H1 (cell line): ENCODE results near the gene MAP7. TPM values are rescaled to one million over a fixed set of nuclear protein-coding genes. Genes with fewer than 3 reads are reported as not detected.
"Not testable (repeated sequence)": the region's sequence is repeated elsewhere in the genome, so short reads cannot be mapped to it uniquely, and the experiment has no call there.

Source experiments
- CTCF ChIA-PET: fragments of 300-600 bp; sonication (Branson Sonifier 250); formaldehyde crosslinking; loops from one replicate; lab custom pipeline; 2021; ENCODE audit not compliant: partially characterized antibody; lab: Charles Lee
- POLR2A ChIA-PET: fragments of 300-600 bp; sonication (Branson Sonifier 250); formaldehyde crosslinking; loops from one replicate; lab custom pipeline; 2021; ENCODE audit warnings: inconsistent platforms; ENCODE audit not compliant: partially characterized antibody; lab: Charles Lee
- DNase-seq, 2 experiments: peaks; one replicate each; pipeline versions ENCODE4 v3.0.0 to v3.0.0-alpha.2; 2010 to 2022; ENCODE audit warnings: low spot score in 2 of 2, low read depth in 1 of 2, mixed read lengths in 1 of 2
- FAIRE-seq: peaks from 2 replicates; lab custom pipeline; 2011; peaks lifted over from hg19 to GRCh38; lab: Jason Lieb, UNC
- H2AFZ ChIP-seq: 2 replicates; pipeline ENCODE4 v1.8.1; 2012; ENCODE audit warnings: low read length, inconsistent platforms
- H2AK5ac ChIP-seq: 2 replicates; pipeline ENCODE4 v1.6.1; 2013; ENCODE audit warnings: low read depth, low read length
- H2BK120ac ChIP-seq: replicated peaks from 2 replicates; pipeline ENCODE3; 2013; ENCODE audit warnings: low read depth, low read length, inconsistent platforms
- H2BK12ac ChIP-seq: 2 replicates; pipeline ENCODE4 v1.6.1; 2013; ENCODE audit warnings: low read depth, low read length
- H2BK15ac ChIP-seq: 2 replicates; pipeline ENCODE4 v1.6.1; 2013; ENCODE audit warnings: low read length
- H2BK20ac ChIP-seq: 2 replicates; pipeline ENCODE4 v1.6.1; 2013; ENCODE audit warnings: low read length
- H2BK5ac ChIP-seq: 2 replicates; pipeline ENCODE4 v1.6.1; 2013; ENCODE audit warnings: low read depth, low read length
- H3K14ac ChIP-seq: 2 replicates; pipeline ENCODE4 v1.6.1; 2013; ENCODE audit warnings: inconsistent platforms; ENCODE audit not compliant: insufficient read length
- H3K18ac ChIP-seq: 2 replicates; pipeline ENCODE4 v1.6.1; 2013; ENCODE audit warnings: low read length; ENCODE audit errors: extremely low read depth
- H3K23ac ChIP-seq: 2 replicates; pipeline ENCODE4 v1.6.1; 2013; ENCODE audit warnings: inconsistent platforms; ENCODE audit not compliant: insufficient read length
- H3K23me2 ChIP-seq: 2 replicates; pipeline ENCODE4 v1.6.1; 2013; ENCODE audit warnings: low read depth, low read length
- H3K27ac ChIP-seq: 2 replicates; pipeline ENCODE4 v1.6.1; 2011; ENCODE audit warnings: low read depth, low read length, inconsistent platforms
- H3K27me3 ChIP-seq, 4 experiments: replicated peaks in 1 of 4; 1 replicate in 1 of 4; 2 replicates in 3 of 4; pipeline versions ENCODE4 v1.6.1 to v1.8.1; 2011 to 2013; ENCODE audit warnings: low read length in 3 of 4, mild to moderate bottlenecking in 3 of 4, inconsistent platforms in 2 of 4, mixed read lengths in 2 of 4, moderate library complexity in 1 of 4; ENCODE audit not compliant: control insufficient read depth in 3 of 4, insufficient read depth in 3 of 4; ENCODE audit errors: extremely low read depth in 1 of 4
- H3K36me3 ChIP-seq, 4 experiments: 2 replicates each; pipeline versions ENCODE4 v1.6.1 to v1.8.1; 2011 to 2013; ENCODE audit warnings: mild to moderate bottlenecking in 4 of 4, low read length in 3 of 4, moderate library complexity in 2 of 4, control low read depth in 1 of 4, inconsistent platforms in 1 of 4; ENCODE audit not compliant: insufficient read depth in 4 of 4, control insufficient read depth in 2 of 4
- H3K4ac ChIP-seq: replicated peaks from 2 replicates; pipeline ENCODE3; 2013; ENCODE audit warnings: low read length, low read depth, mixed read lengths, inconsistent platforms; ENCODE audit not compliant: insufficient read length
- H3K4me1 ChIP-seq, 4 experiments: replicated peaks in 1 of 4; 1 replicate in 1 of 4; 2 replicates in 3 of 4; pipeline versions ENCODE4 v1.6.1 to v1.8.1; 2011 to 2013; ENCODE audit warnings: low read length in 3 of 4, inconsistent platforms in 2 of 4, mixed read lengths in 1 of 4; ENCODE audit not compliant: insufficient read depth in 4 of 4, control insufficient read depth in 3 of 4
- H3K4me2 ChIP-seq, 2 experiments: 2 replicates each; pipeline versions ENCODE4 v1.6.1 to v1.8.1; 2011 to 2013; ENCODE audit warnings: low read depth in 2 of 2, low read length in 2 of 2, control low read depth in 1 of 2, inconsistent platforms in 1 of 2, mild to moderate bottlenecking in 1 of 2; ENCODE audit not compliant: insufficient read depth in 1 of 2
- H3K4me3 ChIP-seq, 4 experiments: fragments of 200-600, 300-600 bp in 1 of 4; sonication (generic), shearing (Covaris generic), sonication (Bioruptor Twin) in 1 of 4; 2 replicates each; pipeline versions ENCODE4 v1.5.1 to v1.8.1; 2011 to 2016; ENCODE audit warnings: low read length in 4 of 4, low read depth in 3 of 4, control low read depth in 2 of 4, inconsistent platforms in 2 of 4, mild to moderate bottlenecking in 2 of 4, mixed read lengths in 1 of 4, moderate library complexity in 1 of 4; ENCODE audit not compliant: insufficient read depth in 2 of 4; ENCODE audit errors: extremely low read depth in 1 of 4
- H3K56ac ChIP-seq: replicated peaks from 2 replicates; pipeline ENCODE3; 2013; ENCODE audit warnings: low read depth, mild to moderate bottlenecking, mixed read lengths, low read length, inconsistent platforms; ENCODE audit not compliant: insufficient read length
- H3K79me1 ChIP-seq: 2 replicates; pipeline ENCODE4 v1.6.1; 2013; ENCODE audit warnings: low read depth, low read length, control low read depth
- H3K79me2 ChIP-seq, 2 experiments: 2 replicates each; pipeline versions ENCODE4 v1.6.1 to v1.8.1; 2012 to 2013; ENCODE audit warnings: low read length in 2 of 2, mild to moderate bottlenecking in 2 of 2, inconsistent platforms in 1 of 2; ENCODE audit not compliant: insufficient read depth in 2 of 2, control insufficient read depth in 1 of 2
- H3K9ac ChIP-seq, 4 experiments: replicated peaks in 1 of 4; 1 replicate in 1 of 4; 2 replicates in 3 of 4; pipeline versions ENCODE4 v1.6.1 to v1.8.1; 2011 to 2013; ENCODE audit warnings: low read depth in 3 of 4, low read length in 3 of 4, control low read depth in 2 of 4, mild to moderate bottlenecking in 2 of 4, moderate library complexity in 2 of 4, inconsistent platforms in 1 of 4; ENCODE audit errors: extremely low read depth in 1 of 4
- H3K9me3 ChIP-seq, 2 experiments: 2 replicates each; pipeline versions ENCODE4 v1.6.1 to v1.8.1; 2012 to 2013; ENCODE audit warnings: mild to moderate bottlenecking in 2 of 2, moderate library complexity in 2 of 2, control low read depth in 1 of 2, inconsistent platforms in 1 of 2, low read depth in 1 of 2, low read length in 1 of 2, mixed read lengths in 1 of 2; ENCODE audit not compliant: insufficient read depth in 2 of 2
- H4K20me1 ChIP-seq, 2 experiments: replicated peaks in 1 of 2; 2 replicates each; pipeline versions ENCODE3 to v1.8.1; 2011 to 2013; ENCODE audit warnings: inconsistent platforms in 2 of 2, low read length in 2 of 2, mild to moderate bottlenecking in 1 of 2; ENCODE audit not compliant: insufficient read depth in 2 of 2, control insufficient read depth in 1 of 2
- H4K5ac ChIP-seq: 2 replicates; pipeline ENCODE4 v1.6.1; 2013; ENCODE audit warnings: low read length, low read depth, mixed read lengths, inconsistent platforms; ENCODE audit not compliant: insufficient read length
- H4K8ac ChIP-seq: 2 replicates; pipeline ENCODE4 v1.8.0; 2013; ENCODE audit warnings: mild to moderate bottlenecking, moderate library complexity, low read length, inconsistent platforms; ENCODE audit not compliant: insufficient read depth; ENCODE audit errors: extremely low read depth
- H4K91ac ChIP-seq: replicated peaks from 2 replicates; pipeline ENCODE3; 2013; ENCODE audit warnings: low read length, mixed read lengths, inconsistent platforms; ENCODE audit not compliant: insufficient read length
- WGBS, 2 experiments: shearing (Covaris generic) in 1 of 2; methylation state at CpG; one replicate each; pipeline versions ENCODE4 v1.1.6 to v1.1.7; 2013 to 2015; ENCODE audit warnings: low lambda C conversion rate in 2 of 2, mixed read lengths in 2 of 2, inconsistent platforms in 1 of 2, low coverage in 1 of 2, missing lambda C conversion rate in 1 of 2; ENCODE audit not compliant: insufficient replicate concordance in 2 of 2, insufficient coverage in 1 of 2, insufficient read length in 1 of 2; ENCODE audit errors: extremely low coverage in 1 of 2, missing lambda C conversion rate in 1 of 2; 5-methylcytosine and 5-hydroxymethylcytosine counted together
- polyA plus RNA-seq, 7 experiments: library from polyadenylated mRNA; depleted of rRNA in 3 of 7; stranded (reverse) in 5 of 7; unstranded in 2 of 7; fragments of >200 nt in 5 of 7; fragments of 200-250 nt in 2 of 7; gene quantifications; 1 replicate in 5 of 7; 2 replicates in 1 of 7; 4 replicates in 1 of 7; pipeline versions ENCODE4 v1.2.1 to v1.2.3, GENCODE V29; 2011 to 2013; ENCODE audit warnings: missing spikeins in 2 of 7, mixed read lengths in 2 of 7
- total RNA-seq: library from RNA; stranded (reverse); fragmentation: NEBNext Ultra II Directional; extraction: Animal tissue kit (Norgen Biotek cat#: 25700); gene quantifications from 2 replicates; pipeline ENCODE4 v1.2.1, GENCODE V29; 2021

MAP7 gene
- total and polyA plus RNA-seq, 2 of the 8 experiments (the other 6 are each of a cell fraction or from before 2014, with no cell fraction given), result 13.5 to 66.9 TPM

DNA sequence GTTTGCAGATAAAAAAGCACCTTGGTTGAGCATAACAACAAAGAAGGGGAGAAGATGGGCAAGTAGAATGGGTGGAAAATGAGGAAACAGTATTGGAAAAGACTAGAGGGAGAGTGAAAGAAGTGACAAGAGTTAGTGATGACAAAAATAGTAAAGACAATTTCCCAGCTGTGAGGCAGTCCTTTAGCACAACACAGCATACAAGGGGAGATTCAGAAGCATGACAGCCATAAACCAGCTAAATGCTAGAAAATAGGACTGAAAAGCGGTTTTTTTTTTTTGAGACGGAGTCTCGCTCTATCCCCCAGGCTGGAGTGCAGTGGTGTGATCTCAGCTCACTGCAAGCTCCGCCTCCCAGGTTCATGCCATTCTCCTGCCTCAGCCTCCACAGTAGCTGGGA, 174.4 kb downstream of the MAP7 start:
- H3K4me2 ChIP-seq, H2BK12ac ChIP-seq, DNase-seq, H2BK15ac ChIP-seq, H3K4me3 ChIP-seq, FAIRE-seq, H3K4me1 ChIP-seq, H3K23me2 ChIP-seq, H3K9me3 ChIP-seq, H2BK20ac ChIP-seq, H4K91ac ChIP-seq, H3K27me3 ChIP-seq, H2BK120ac ChIP-seq, H3K27ac ChIP-seq, H3K14ac ChIP-seq, H2AFZ ChIP-seq, H3K18ac ChIP-seq, H2AK5ac ChIP-seq, H3K56ac ChIP-seq, H3K23ac ChIP-seq, H3K79me2 ChIP-seq, H3K4ac ChIP-seq, H4K5ac ChIP-seq, H3K9ac ChIP-seq, H4K20me1 ChIP-seq, H4K8ac ChIP-seq, POLR2A ChIA-PET, H3K79me1 ChIP-seq, H2BK5ac ChIP-seq: not testable (repeated sequence)
- H3K36me3 ChIP-seq, result peaks cover 0 to 11% (median 6%) of the 10 kb centered on the region in 4 experiments; a peak in 3 of 8 replicates
- WGBS, 2 experiments, result 91% methylated on average over 4 of the region's 4 CpGs; no CpG with 5 or more reads in 1 of the 2 experiments
- CTCF ChIA-PET, result interaction anchor here (0.9 to 1.4 kb wide), 3 partner anchors 11 to 171 kb away, joined by 4 to 7 read pairs (median 4); no protein-coding TSS in a partner anchor
